KMS-11 (cell line): ENCODE measurements around the gene SELE.

Experiments used
- H2AFZ ChIP-seq: fragments of 200-600 bp; sonication (generic); 2 replicates; pipeline ENCODE4 v1.6.1; 2016; ENCODE audit warnings: antibody characterized with exemption, mixed run types, low read depth
- H3K27ac ChIP-seq: fragments of 200-600 bp; sonication (generic); 2 replicates; pipeline ENCODE4 v1.6.1; 2016; ENCODE audit warnings: mild to moderate bottlenecking, mixed run types
- H3K27me3 ChIP-seq: fragments of 200-600 bp; sonication (generic); 2 replicates; pipeline ENCODE4 v1.6.1; 2017; ENCODE audit warnings: mild to moderate bottlenecking, low read depth, mixed run types, moderate library complexity; ENCODE audit not compliant: insufficient read depth
- H3K36me3 ChIP-seq: fragments of 200-600 bp; sonication (generic); 2 replicates; pipeline ENCODE4 v1.6.1; 2017; ENCODE audit warnings: mild to moderate bottlenecking, mixed run types; ENCODE audit not compliant: insufficient read depth
- H3K4me1 ChIP-seq: fragments of 200-600 bp; sonication (generic); 2 replicates; pipeline ENCODE4 v1.6.1; 2016; ENCODE audit warnings: mild to moderate bottlenecking, low read depth, mixed run types; ENCODE audit not compliant: poor library complexity, severe bottlenecking
- H3K4me2 ChIP-seq: fragments of 200-600 bp; sonication (generic); 2 replicates; pipeline ENCODE4 v1.7.0; 2016; ENCODE audit warnings: mild to moderate bottlenecking, mixed run types
- H3K4me3 ChIP-seq: fragments of 200-600 bp; sonication (generic); IDR thresholded peaks from 2 replicates; pipeline ENCODE4 v1.6.1; 2017; ENCODE audit warnings: low read depth, low read length, mixed read lengths; ENCODE audit not compliant: insufficient read depth
- H3K79me2 ChIP-seq: fragments of 200-600 bp; sonication (generic); 2 replicates; pipeline ENCODE4 v1.6.1; 2016; ENCODE audit warnings: low read depth, mixed run types; ENCODE audit not compliant: insufficient read depth
- H3K9ac ChIP-seq: fragments of 200-600 bp; sonication (generic); 2 replicates; pipeline ENCODE4 v1.6.1; 2016; ENCODE audit warnings: mild to moderate bottlenecking, mixed run types
- H4K20me1 ChIP-seq: fragments of 200-600 bp; sonication (generic); 2 replicates; pipeline ENCODE4 v1.6.1; 2016; ENCODE audit warnings: mild to moderate bottlenecking, mixed run types; ENCODE audit not compliant: insufficient read depth
- CTCF ChIP-seq: fragments of 200-600 bp; sonication (generic); conservative IDR thresholded peaks from 2 replicates; pipeline ENCODE4 v1.6.1; 2017; ENCODE audit warnings: low read depth, mild to moderate bottlenecking, antibody characterized with exemption, low read length, moderate library complexity, mixed read lengths

The SELE gene

GRCh38 chr1:169682071-169682470 is 51.8 kb downstream of the SELE start:
- Histone ChIP-seq H3K79me2 (no peaks in the 10 kb centered on the region), H3K27ac (no peak overlapping the region), H3K4me3 (no peak overlapping the region), H3K9ac (no peak overlapping the region), H3K36me3 (no peaks in the 10 kb centered on the region), H3K4me1 (no peaks in the 10 kb centered on the region), H4K20me1 (no peaks in the 10 kb centered on the region), H3K4me2 (no peak overlapping the region), H3K27me3 (no peaks in the 10 kb centered on the region), H2AFZ (no peak overlapping the region)
- no peak for TF ChIP-seq CTCF

GRCh38 chr1:169681140-169681539 is 52.7 kb downstream of the SELE start:
- TF ChIP-seq CTCF = no peak
- no peak overlapping the region for H3K4me3 ChIP-seq
- no peak overlapping the region for H2AFZ ChIP-seq
- H3K27ac ChIP-seq = no peak overlapping the region
- no peak overlapping the region for H3K9ac ChIP-seq
- H3K79me2 ChIP-seq = no peaks in the 10 kb centered on the region
- no peaks in the 10 kb centered on the region for H3K4me1 ChIP-seq
- no peak overlapping the region for H3K4me2 ChIP-seq
- H3K27me3 ChIP-seq = no peaks in the 10 kb centered on the region
- no peaks in the 10 kb centered on the region for H4K20me1 ChIP-seq
- H3K36me3 ChIP-seq = no peaks in the 10 kb centered on the region

- H3K27ac ChIP-seq = no peak overlapping the region
- H2AFZ ChIP-seq = no peak overlapping the region
- TF ChIP-seq CTCF = no peak
- no peak overlapping the region for H3K9ac ChIP-seq
- H3K27me3 ChIP-seq = no peaks in the 10 kb centered on the region
- no peak overlapping the region for H3K4me3 ChIP-seq
- no peaks in the 10 kb centered on the region for H3K36me3 ChIP-seq
- no peaks in the 10 kb centered on the region for H3K4me1 ChIP-seq
- no peak overlapping the region for H3K4me2 ChIP-seq
- H3K79me2 ChIP-seq = no peaks in the 10 kb centered on the region
- H4K20me1 ChIP-seq = no peaks in the 10 kb centered on the region
Measured at GRCh38 chr1:169680377-169681019, 53.4 kb downstream of the SELE start.

GRCh38 chr1:169679692-169680091 is 54.2 kb downstream of the SELE start:
- H3K36me3 ChIP-seq = no peaks in the 10 kb centered on the region
- H3K27ac ChIP-seq = no peak overlapping the region
- H3K4me2 ChIP-seq = no peak overlapping the region
- H3K79me2 ChIP-seq = no peaks in the 10 kb centered on the region
- H2AFZ ChIP-seq = no peak overlapping the region
- no peaks in the 10 kb centered on the region for H3K4me1 ChIP-seq
- no peaks in the 10 kb centered on the region for H3K27me3 ChIP-seq
- no peak overlapping the region for H3K4me3 ChIP-seq
- TF ChIP-seq CTCF = no peak
- H4K20me1 ChIP-seq = no peaks in the 10 kb centered on the region
- no peak overlapping the region for H3K9ac ChIP-seq
